HG03139 (cell line): Measurements from ENCODE around the gene IL2RG.

Source experiments
- ATAC-seq: cut with Tn5 transposase; IDR thresholded peaks from one replicate; pipeline ENCODE4 v1.9.1; 2021; ENCODE audit not compliant: unreplicated experiment

Gene IL2RG

DNA sequence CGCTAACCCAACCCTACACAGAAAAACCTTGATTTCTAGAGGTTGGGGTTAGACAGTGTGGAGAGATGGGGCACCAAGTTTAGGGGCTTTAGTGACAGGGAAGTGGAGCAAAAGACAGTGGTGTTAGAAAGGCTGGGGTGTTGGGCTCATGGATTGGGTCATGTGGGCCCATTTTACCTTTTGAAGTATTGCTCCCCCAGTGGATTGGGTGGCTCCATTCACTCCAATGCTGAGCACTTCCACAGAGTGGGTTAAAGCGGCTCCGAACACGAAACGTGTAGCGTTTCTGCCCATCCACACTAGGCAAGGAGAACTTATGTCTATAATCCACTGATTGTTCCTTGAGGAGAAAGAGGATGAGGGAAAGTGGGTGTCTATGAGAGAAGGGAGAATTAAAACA is 2.3 kb downstream of the IL2RG start:
- ATAC-seq = no peak

DNA sequence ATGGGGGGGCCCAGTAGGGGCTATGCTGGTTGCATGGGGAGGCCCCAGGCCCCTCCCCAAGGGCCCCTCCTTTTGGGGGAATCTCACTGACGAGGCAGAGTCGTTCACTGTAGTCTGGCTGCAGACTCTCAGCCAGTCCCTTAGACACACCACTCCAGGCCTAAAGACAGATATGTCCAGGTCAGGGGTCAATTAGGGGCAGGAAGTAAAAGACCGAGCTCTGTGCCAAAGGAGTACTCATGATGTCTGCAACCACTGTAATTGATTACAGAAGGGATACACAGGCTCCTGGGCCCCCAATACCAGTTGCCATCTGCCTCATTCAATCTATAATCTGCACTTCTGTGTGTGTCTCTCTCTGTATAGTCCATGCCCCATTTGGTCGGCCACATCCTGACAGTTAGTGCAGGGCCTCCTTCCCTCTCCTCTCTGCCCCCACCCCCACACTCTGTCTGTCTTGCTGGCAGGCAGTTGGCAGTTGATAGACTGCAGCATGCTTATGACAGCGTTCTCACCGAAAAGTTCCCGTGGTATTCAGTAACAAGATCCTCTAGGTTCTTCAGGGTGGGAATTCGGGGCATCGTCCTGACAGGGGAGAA is 3.5 kb downstream of the IL2RG start:
- no peak for ATAC-seq

DNA sequence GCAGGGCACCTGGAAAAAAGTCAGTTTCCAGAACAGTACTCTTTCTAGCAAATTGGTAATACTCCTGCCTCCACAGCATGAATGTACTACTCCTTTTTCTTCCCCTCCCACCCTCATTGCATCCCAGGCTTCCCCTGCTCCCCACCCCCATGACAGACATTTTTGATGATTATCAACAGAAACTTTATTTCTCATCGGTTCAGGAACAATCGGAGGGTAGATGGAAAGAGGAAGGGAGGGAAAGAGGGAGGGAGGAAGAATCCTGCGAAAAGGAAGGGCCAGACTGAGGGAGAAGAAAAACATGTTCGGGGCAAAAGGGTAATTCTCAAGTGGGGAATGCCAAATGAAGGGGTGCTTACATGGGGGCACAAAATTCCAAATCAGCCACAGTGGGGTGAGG is 4.1 kb downstream of the IL2RG start:
- no peak for ATAC-seq

DNA sequence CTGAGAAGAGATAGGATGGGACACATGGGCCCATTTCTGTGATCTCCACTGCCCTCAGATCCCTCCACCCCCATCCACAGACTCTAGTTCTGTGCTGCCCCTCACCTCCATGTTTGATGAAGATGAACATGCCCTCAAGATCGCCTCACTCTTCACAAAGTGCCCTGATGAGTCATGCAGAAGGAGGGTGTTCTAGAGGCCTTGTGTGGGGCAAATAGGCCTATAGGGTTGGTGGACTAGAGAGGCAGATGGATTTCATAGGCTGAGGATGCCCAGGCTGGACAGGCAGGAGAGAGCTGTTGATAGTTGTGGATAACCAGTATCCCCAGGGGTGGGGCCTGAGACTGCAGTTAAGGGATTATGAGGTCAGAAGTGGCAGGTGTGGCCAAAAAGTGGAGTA is 5.0 kb downstream of the IL2RG start, which contains the start of gene CXorf65:
CXorf65 (minus strand) TSS at position 314 of the 400 bp plus-strand sequence; CDS start at position 130, 184 bp downstream.
- ATAC-seq = no peak

DNA sequence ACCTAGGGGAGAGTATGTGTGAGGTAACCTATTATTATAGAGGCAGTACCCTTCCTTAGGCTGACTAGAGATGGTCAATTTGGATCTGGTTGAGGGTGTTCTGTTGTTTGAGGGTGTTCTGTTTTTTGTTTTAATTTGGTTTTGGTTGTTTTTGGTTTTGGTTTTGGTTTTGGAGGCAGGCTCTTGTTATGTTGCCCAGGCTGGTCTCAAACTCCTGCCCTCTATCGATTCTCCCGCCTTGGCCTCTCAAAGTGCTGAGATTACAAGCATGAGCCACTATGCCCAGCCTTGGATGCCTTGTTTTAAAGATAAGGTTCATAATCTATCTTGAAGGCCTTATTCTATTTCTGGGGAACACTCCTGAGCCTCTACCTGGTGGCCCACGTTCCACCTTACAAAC is 5.7 kb downstream of the IL2RG start:
- no peak for ATAC-seq

DNA sequence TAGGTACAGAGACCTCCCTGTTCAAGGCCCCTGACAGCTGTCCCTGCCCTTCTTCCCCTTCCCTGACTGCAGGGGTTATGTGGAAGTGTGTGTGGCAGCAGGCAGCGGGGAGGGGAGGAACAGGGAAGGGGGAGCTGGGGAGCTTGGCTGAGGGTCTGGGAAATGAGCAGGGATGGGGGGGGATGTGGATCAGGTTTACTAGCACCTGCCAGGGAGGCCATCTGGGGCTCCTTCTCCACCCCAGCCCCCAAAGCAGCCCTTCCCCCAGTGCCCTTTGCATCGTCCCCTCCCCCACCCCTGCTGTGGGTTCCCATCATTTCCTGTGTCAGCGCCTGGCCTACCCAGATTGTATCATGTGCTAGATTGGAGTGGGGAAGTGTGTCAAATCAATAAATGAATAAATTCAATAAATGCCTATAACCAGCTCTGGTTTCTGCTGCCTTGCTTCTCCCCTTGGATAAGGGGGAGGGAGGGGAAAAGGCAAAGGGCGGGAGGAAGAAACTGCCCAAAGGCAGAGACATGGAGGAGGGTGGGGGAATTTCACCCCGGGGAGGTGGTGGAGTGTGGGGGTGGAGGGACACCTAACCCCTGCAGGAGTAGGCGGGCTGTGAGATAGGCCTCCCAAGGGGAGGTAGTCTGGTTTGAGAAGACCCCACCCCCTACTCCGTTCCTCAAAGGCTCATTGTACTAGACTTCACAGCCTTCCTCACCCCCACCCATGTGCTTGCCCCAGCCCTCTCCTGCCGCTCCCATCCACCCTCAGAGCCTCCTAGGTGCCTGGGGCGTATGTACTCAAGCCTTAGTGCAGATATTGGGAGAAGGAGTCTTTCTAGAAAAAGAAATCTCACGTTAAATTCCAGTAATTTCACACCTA is 8.0 kb downstream of the IL2RG start:
- no peak for ATAC-seq

DNA sequence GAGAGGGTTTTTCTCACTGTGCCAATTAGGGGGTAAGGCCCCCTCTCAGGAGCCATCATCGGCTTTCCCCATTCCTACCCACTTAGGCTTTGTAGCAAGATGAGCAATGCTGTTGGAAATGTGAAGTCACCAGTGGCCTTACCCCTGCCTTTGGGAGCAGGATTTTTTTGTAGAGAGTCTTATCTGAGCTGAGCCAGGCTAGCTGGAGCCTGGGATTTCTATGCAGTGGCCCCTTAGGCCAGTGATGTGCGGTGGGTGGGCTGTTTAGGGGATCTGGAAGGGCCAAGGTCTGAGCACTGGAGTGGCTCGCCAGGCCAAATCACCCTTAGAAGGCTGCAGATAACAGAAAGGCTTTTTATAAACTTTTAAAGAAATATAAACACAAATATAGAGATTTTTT is 9.1 kb downstream of the IL2RG start:
- ATAC-seq = no peak

DNA sequence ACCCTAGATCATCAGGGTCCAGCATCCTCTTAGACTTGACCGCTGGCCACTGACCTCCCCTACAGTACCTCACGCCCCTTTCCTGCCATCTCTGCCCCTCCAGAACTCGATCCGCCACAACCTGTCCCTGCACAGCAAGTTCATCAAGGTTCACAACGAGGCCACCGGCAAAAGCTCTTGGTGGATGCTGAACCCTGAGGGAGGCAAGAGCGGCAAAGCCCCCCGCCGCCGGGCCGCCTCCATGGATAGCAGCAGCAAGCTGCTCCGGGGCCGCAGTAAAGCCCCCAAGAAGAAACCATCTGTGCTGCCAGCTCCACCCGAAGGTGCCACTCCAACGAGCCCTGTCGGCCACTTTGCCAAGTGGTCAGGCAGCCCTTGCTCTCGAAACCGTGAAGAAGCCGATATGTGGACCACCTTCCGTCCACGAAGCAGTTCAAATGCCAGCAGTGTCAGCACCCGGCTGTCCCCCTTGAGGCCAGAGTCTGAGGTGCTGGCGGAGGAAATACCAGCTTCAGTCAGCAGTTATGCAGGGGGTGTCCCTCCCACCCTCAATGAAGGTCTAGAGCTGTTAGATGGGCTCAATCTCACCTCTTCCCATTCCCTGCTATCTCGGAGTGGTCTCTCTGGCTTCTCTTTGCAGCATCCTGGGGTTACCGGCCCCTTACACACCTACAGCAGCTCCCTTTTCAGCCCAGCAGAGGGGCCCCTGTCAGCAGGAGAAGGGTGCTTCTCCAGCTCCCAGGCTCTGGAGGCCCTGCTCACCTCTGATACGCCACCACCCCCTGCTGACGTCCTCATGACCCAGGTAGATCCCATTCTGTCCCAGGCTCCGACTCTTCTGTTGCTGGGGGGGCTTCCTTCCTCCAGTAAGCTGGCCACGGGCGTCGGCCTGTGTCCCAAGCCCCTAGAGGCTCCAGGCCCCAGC is 10.5 kb downstream of the IL2RG start:
- ATAC-seq = no peak

DNA sequence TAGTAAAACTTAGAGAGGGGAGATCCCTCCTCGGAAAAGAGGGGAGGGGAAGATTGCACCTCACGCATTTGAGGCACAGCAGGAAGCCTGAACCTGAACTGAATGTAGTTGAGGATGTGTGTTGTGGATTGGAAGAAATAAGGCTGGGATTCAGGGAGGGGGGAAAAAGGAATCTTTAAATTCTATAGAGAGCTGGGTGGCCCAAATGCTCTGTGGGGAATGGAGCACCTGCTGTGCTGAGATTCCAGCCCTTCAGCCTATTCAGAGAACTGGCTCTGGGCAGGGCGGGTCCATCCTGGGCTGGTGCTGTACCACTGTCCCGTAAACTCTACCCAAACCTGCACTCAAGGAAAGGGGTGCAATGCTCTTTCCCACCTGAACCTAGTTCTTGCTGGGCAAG is 11.6 kb downstream of the IL2RG start:
- no peak for ATAC-seq

DNA sequence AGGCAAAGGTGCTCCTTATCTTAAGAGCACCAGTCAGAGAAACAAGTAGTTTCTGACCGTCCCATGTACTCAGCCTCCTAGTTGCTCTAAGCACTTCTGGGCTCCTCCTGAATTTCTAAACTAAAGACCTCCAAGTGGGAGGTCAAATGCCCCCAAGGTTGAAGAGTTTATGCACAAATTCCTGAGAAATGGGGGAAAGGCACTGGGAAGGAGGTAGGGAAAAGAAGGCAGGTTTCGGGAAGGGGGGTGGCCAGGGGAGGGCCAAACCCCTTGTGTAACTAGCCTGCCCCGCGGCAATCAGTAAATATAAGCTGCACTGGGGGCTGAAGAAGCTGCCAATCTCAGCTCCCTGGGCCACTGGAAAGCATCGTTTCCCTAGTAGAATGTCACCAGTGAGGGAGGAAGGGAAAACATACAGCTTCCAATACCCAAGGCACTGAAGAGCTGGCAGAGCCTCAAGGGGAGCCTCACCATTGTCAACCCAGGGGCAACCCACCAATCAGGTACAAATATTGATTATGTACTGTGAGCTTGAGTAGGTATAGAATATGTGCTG is 12.3 kb downstream of the IL2RG start:
- no peak for ATAC-seq

DNA sequence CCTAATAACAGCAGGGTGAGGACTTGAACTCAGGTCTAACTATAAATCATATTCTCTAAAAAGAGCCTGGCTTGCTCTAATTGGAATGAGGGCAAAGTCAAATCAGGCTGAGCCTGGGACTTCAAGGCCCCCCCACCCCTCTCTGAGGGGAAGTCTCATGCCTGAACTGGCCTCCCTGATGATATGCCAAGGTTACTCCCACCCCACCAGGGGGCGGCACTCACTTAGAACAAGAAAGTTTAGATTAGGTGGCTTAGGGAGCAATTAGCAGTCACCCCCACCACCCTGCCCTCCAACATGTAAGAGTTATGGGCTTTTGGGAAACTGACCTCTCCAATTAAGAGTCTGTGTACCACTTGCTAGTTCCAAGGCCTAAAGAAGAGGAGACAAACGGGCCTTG is 13.1 kb downstream of the IL2RG start:
- no peak for ATAC-seq

DNA sequence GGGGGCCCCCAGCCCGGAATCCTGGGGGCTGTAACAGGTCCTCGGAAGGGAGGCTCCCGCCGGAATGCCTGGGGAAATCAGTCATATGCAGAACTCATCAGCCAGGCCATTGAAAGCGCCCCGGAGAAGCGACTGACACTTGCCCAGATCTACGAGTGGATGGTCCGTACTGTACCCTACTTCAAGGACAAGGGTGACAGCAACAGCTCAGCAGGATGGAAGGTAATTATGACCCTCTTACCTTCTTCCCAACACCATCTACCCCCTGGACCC is 14.7 kb downstream of the IL2RG start:
- ATAC-seq = no peak

DNA sequence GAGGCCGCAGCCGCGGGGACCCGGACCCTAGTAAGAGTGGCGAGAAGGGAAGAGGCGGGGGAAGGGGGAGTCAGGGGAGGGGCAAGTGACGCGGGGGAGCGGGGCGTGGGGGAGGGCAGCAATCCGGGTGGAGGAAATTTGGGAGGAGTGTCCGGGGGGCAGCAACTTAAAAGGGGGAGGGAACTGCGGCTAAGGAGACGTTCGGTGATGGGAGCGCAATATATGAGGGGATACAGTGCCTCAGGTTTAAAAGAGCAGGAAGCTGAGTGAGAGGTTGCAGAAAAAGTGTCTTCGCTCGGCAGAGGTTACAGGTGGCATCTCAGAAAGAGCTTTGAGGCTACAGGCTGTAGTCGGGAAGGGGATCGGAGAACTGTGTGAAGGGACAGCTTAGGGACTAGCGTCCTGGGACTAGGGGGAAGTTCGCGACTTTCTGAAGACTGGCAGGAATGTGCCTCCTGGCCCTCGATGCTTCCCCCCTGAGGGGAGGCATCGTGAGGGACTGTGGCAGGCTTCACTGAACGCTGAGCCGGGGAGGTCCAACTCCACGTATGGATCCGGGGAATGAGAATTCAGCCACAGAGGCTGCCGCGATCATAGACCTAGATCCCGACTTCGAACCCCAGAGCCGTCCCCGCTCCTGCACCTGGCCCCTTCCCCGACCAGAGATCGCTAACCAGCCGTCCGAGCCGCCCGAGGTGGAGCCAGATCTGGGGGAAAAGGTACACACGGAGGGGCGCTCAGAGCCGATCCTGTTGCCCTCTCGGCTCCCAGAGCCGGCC is 15.2 kb downstream of the IL2RG start:
- no peak for ATAC-seq

DNA sequence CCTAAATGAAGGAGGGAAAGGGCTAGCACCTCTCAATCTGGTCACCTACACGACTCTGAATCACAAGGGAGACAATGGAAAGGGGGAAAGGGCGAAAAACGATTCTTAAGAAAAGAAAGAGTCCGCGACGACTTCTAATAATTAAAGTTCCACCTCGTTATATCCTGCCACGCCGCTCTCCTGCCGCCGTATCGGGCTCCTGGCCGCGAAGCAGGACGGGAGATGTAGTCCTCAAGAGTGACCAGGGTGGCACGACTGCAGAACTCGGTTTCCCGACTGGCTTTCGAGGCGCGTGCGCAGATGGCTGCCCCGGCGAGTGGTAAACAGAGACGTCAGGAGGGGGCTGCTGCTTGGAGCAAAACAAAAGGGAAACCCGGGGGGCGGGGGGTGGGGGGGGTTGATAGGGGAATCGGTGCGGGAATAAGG is 15.8 kb downstream of the IL2RG start, which contains the start of gene FOXO4:
FOXO4 (plus strand) TSS at position 297 of the 426 bp plus-strand sequence. CDS start 678 bp downstream, outside the sequence.
- ATAC-seq = peak; percentile 91

DNA sequence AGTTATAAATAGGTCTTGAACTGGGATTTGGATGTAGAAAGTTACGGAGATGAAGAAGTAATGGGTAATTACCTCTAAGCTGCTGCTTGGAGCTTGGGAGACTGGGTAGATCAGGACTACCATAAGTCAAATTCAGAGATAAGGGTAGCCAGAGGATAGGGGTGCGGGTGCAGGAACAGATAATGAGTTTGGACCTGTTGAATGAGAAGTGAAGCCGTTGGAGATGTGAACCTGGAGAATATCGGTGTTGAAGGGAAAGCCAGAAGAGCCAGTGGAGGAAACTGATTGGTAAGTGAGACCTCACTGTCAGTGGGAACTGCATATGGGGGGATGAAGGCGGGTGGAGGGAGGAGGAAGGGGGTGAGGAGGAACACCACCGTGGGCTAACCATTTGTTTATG is 16.3 kb downstream of the IL2RG start:
- ATAC-seq = no peak

DNA sequence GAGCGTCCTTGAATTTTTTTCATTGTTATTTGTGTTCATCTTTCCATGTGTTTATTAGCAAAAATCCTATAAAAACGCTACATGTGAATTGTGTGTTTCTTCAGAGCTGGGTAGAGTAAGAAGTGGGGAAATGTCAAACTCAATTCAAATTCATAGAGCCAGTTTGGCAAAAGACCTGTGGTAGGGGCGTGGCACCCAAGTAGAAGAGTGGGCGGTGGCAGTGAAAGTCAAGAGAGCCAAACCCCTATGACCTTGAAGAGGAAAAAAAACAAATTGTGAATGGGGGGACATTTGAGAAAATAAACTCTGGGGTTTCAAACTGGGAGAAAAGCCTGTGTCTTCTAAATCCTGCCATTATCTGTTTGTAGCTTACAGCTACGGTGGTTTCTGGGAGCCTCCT is 20.1 kb downstream of the IL2RG start:
- no peak for ATAC-seq

DNA sequence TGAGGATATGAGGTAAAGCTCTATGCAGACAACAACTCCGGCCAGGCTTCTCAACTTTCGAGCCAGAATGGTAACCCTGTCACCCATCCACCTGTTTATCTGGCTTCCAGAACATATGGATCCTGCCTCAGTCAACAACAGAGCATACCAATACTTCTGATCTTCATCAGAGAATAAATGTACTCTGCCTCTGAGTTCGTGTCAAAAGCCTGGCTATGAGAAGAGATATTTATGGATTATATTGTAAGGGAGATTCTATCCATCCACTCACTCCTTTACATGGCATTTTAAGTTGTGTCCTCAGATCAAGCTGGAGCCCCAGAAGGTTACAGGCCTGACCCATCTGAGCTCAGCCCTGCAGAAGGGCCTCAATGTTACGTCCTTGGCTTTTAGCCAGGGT is 25.5 kb downstream of the IL2RG start:
- no peak for ATAC-seq

DNA sequence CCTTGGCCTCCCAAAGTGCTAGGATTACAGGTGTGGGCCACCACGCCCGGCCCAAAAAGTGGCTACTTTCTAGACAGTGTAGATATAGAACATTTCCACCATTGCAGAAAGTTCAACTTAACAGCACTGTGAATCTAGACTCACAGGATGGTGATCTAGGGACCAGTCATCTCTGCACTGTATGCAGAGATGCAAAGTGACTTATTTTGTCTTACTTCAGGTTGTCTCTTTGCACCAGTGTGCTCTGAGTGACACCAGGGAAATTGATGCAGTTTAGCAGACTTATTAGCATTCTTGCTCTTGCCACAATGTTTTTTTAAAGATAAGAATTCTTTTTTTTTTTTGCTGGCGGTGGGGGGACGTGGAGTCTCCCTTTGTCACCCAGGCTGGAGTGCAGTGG is 28.6 kb downstream of the IL2RG start:
- ATAC-seq = no peak

DNA sequence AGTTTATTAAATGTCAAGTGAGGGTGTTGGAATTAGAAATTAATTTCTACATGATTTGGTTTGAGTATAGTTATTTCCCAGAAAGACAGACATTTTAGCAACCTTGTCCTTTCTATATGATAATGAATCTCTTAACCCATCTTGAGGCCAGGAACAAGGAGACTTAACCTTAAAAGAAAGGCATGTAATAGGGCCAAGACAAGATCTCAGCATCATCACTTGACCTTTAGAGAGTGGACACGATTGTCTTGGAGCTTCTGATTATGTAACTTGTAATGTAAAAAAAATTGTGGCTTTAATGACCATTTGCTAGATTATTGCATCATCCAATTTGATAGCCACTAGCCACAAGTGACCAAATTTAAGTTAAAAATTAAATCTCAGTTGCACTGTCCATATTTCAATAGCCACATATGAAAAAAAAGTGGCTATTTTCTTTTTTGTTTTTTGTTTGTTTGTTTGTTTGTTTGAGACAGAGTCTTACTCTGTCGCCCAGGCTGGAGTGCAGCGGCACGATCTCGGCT is 29.2 kb downstream of the IL2RG start:
- ATAC-seq = no peak
